K562 (cell line): Measurements from ENCODE around the gene RCOR1.

Experiments used
- CTCF ChIP-seq, 3 experiments: IDR thresholded peaks in 2 of 3; conservative IDR thresholded peaks in 1 of 3; 2 replicates each; pipeline ENCODE4 v1.5.1; 2011 to 2012; ENCODE audit warnings: low read length in 3 of 3, mild to moderate bottlenecking in 3 of 3, control low read depth in 2 of 3, improper control_type of control experiment in 1 of 3, inconsistent platforms in 1 of 3, low read depth in 1 of 3, mixed read lengths in 1 of 3, moderate library complexity in 1 of 3; ENCODE audit not compliant: insufficient read depth in 2 of 3
- EP300 ChIP-seq: IDR thresholded peaks from 2 replicates; pipeline ENCODE4 v1.6.1; 2012; ENCODE audit warnings: low read length, improper control_type of control experiment
- ETV6 ChIP-seq, 3 experiments: fragments of 150-350 bp in 1 of 3; sonication (generic) in 1 of 3; formaldehyde crosslinking in 1 of 3; IDR thresholded peaks; 2 replicates each; pipeline versions ENCODE4 v1.6.1 to v1.8.0; 2014 to 2022; ENCODE audit warnings: borderline replicate concordance in 2 of 3, low read depth in 2 of 3, antibody characterized with exemption in 1 of 3, low read length in 1 of 3, mild to moderate bottlenecking in 1 of 3, missing genetic modification reagents in 1 of 3
- FIP1L1 ChIP-seq: fragments of 200-400 bp; formaldehyde crosslinking; IDR thresholded peaks from 2 replicates; pipeline ENCODE4 v1.6.1; 2018; ENCODE audit warnings: mild to moderate bottlenecking, low read depth, low read length; ENCODE audit not compliant: poor library complexity, severe bottlenecking
- FOXJ3 ChIP-seq: sonication (generic); formaldehyde crosslinking; IDR thresholded peaks from 2 replicates; pipeline ENCODE4 v1.4.0; 2020; ENCODE audit warnings: mild to moderate bottlenecking, missing genetic modification reagents
- NCOR1 ChIP-seq: fragments of 450-650 bp; IDR thresholded peaks from 2 replicates; pipeline ENCODE4 v1.6.1; 2016; ENCODE audit warnings: mild to moderate bottlenecking, moderate library complexity
- RAD21 ChIP-seq, 2 experiments: fragments of 250-450 bp in 1 of 2; fragments of 450-650 bp in 1 of 2; sonication (Bioruptor Pico) in 1 of 2; formaldehyde crosslinking in 1 of 2; IDR thresholded peaks in 1 of 2; conservative IDR thresholded peaks in 1 of 2; 2 replicates each; pipeline versions ENCODE4 v1.4.0 to v1.8.0; 2020 to 2022; ENCODE audit warnings: mild to moderate bottlenecking in 2 of 2, moderate library complexity in 1 of 2
- RBM22 ChIP-seq: fragments of 200-400 bp; formaldehyde crosslinking; IDR thresholded peaks from 2 replicates; pipeline ENCODE4 v1.6.1; 2018; ENCODE audit warnings: low read length, low read depth; ENCODE audit not compliant: poor library complexity, severe bottlenecking
- ZNF143 ChIP-seq: sonication (generic); formaldehyde crosslinking; IDR thresholded peaks from 2 replicates; pipeline ENCODE4 v1.9.0; 2022; ENCODE audit warnings: mild to moderate bottlenecking, missing genetic modification reagents
- ZNF174 ChIP-seq: fragments of 250-450 bp; sonication (Bioruptor Pico); IDR thresholded peaks from 2 replicates; pipeline ENCODE4 v1.4.0; 2020; ENCODE audit warnings: mild to moderate bottlenecking
- TF ChIP-seq, protein P1 (sequence below): IDR thresholded peaks from 2 replicates; pipeline ENCODE4 v1.6.1; 2016; ENCODE audit warnings: missing genetic modification characterization, missing compliant biosample characterization
- TF ChIP-seq, protein P2 (sequence below): fragments of 450-650 bp; IDR thresholded peaks from 2 replicates; pipeline ENCODE4 v1.7.1; 2018; ENCODE audit warnings: mild to moderate bottlenecking, low read depth; ENCODE audit not compliant: partially characterized antibody
- TF ChIP-seq, protein P3 (sequence below), 3 experiments: fragments of 200-800 bp in 1 of 3; fragments of 250-450 bp in 1 of 3; fragments of 450-650 bp in 1 of 3; sonication (Bioruptor Pico) in 1 of 3; sonication (Bioruptor generic) in 1 of 3; formaldehyde crosslinking in 1 of 3; IDR thresholded peaks; 2 replicates each; pipeline versions ENCODE4 v1.6.1 to v1.8.0; 2016 to 2022; ENCODE audit warnings: mild to moderate bottlenecking in 2 of 3, missing genetic modification characterization in 2 of 3, missing compliant biosample characterization in 1 of 3, moderate library complexity in 1 of 3
- TF ChIP-seq, protein P4 (sequence below), 2 experiments: fragments of 450-650 bp in 1 of 2; sonication (generic) in 1 of 2; formaldehyde crosslinking in 1 of 2; IDR thresholded peaks in 1 of 2; conservative IDR thresholded peaks in 1 of 2; 2 replicates each; pipeline versions ENCODE4 v1.6.1 to v1.8.1; 2016 to 2023; ENCODE audit warnings: mild to moderate bottlenecking in 2 of 2, moderate library complexity in 2 of 2, inconsistent platforms in 1 of 2, missing genetic modification reagents in 1 of 2

DNA sequence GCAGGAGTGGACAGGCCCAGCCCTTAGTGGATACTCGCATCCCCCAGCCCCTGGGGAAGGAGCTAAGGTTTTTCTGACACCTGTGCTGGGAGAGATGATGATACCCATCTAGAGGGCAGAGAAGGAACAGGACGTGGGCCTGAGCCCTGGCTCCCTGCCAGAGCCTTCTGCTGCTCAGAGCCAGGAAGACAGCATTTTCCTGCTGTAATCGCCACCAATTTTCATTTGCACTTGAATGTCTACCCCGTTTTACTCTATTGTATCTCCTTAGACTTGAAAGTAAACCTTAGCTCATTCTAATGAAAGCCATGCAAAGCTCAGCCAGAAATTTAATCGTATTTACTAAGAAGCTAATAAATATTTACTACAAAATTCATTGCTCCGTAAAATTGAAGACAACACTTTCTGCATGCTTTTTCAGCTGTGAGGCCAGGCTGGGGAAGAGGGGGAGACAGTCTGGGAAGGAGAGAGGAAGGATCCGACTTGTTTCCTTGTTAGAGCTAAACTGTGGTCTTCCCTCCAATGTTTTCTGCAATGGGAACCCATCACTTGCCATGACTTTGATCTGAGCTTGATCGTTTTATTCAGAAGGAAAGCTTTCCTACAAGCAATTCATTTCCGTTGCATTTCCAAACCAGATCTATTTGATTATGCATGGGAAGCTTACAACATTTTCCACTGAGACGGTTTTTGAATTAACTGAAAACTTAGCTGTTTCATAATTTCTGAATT lies 167.2 kb downstream of the RCOR1 start:
- TF ChIP-seq RBM22, result no peak
- TF ChIP-seq RAD21 (CRISPR knock-in tag; conservative IDR thresholded peaks at IDR 0.05 in 1 of 2, IDR thresholded peaks at IDR 0.05 in 1 of 2), result no peak
- no peak for TF ChIP-seq NCOR1
- TF ChIP-seq, protein P1, sequence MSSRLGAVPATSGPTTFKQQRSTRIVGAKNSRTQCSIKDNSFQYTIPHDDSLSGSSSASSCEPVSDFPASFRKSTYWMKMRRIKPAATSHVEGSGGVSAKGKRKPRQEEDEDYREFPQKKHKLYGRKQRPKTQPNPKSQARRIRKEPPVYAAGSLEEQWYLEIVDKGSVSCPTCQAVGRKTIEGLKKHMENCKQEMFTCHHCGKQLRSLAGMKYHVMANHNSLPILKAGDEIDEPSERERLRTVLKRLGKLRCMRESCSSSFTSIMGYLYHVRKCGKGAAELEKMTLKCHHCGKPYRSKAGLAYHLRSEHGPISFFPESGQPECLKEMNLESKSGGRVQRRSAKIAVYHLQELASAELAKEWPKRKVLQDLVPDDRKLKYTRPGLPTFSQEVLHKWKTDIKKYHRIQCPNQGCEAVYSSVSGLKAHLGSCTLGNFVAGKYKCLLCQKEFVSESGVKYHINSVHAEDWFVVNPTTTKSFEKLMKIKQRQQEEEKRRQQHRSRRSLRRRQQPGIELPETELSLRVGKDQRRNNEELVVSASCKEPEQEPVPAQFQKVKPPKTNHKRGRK (tag), result no peak
- no peak for TF ChIP-seq CTCF (IDR thresholded peaks at IDR 0.05 in 2 of 3, conservative IDR thresholded peaks at IDR 0.05 in 1 of 3; ENCODE audit: insufficient read depth in 2 of 3, low read depth in 1 of 3, low read length in 3 of 3)
- no peak for TF ChIP-seq ZNF174 (CRISPR knock-in tag)
- TF ChIP-seq FIP1L1, result no peak
- TF ChIP-seq ETV6 (IDR thresholded peaks at IDR 0.05; ENCODE audit: borderline replicate concordance in 1 of 2, low read depth in 2 of 2, low read length in 1 of 2), result no peak
- TF ChIP-seq ETV6 (CRISPR knock-in tag; IDR thresholded peaks at IDR 0.05; ENCODE audit: borderline replicate concordance), result no peak
- no peak for TF ChIP-seq ZNF143 (CRISPR knock-in tag)
- no peak for TF ChIP-seq FOXJ3 (CRISPR knock-in tag)
- TF ChIP-seq, protein P2, sequence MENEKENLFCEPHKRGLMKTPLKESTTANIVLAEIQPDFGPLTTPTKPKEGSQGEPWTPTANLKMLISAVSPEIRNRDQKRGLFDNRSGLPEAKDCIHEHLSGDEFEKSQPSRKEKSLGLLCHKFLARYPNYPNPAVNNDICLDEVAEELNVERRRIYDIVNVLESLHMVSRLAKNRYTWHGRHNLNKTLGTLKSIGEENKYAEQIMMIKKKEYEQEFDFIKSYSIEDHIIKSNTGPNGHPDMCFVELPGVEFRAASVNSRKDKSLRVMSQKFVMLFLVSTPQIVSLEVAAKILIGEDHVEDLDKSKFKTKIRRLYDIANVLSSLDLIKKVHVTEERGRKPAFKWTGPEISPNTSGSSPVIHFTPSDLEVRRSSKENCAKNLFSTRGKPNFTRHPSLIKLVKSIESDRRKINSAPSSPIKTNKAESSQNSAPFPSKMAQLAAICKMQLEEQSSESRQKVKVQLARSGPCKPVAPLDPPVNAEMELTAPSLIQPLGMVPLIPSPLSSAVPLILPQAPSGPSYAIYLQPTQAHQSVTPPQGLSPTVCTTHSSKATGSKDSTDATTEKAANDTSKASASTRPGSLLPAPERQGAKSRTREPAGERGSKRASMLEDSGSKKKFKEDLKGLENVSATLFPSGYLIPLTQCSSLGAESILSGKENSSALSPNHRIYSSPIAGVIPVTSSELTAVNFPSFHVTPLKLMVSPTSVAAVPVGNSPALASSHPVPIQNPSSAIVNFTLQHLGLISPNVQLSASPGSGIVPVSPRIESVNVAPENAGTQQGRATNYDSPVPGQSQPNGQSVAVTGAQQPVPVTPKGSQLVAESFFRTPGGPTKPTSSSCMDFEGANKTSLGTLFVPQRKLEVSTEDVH, result no peak
- no peak for TF ChIP-seq EP300
- TF ChIP-seq, protein P3, sequence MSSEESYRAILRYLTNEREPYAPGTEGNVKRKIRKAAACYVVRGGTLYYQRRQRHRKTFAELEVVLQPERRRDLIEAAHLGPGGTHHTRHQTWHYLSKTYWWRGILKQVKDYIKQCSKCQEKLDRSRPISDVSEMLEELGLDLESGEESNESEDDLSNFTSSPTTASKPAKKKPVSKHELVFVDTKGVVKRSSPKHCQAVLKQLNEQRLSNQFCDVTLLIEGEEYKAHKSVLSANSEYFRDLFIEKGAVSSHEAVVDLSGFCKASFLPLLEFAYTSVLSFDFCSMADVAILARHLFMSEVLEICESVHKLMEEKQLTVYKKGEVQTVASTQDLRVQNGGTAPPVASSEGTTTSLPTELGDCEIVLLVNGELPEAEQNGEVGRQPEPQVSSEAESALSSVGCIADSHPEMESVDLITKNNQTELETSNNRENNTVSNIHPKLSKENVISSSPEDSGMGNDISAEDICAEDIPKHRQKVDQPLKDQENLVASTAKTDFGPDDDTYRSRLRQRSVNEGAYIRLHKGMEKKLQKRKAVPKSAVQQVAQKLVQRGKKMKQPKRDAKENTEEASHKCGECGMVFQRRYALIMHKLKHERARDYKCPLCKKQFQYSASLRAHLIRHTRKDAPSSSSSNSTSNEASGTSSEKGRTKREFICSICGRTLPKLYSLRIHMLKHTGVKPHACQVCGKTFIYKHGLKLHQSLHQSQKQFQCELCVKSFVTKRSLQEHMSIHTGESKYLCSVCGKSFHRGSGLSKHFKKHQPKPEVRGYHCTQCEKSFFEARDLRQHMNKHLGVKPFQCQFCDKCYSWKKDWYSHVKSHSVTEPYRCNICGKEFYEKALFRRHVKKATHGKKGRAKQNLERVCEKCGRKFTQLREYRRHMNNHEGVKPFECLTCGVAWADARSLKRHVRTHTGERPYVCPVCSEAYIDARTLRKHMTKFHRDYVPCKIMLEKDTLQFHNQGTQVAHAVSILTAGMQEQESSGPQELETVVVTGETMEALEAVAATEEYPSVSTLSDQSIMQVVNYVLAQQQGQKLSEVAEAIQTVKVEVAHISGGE (CRISPR knock-in tag; IDR thresholded peaks at IDR 0.05), result no peak
- TF ChIP-seq, protein P4, sequence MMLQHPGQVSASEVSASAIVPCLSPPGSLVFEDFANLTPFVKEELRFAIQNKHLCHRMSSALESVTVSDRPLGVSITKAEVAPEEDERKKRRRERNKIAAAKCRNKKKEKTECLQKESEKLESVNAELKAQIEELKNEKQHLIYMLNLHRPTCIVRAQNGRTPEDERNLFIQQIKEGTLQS (IDR thresholded peaks at IDR 0.05), result no peak
- TF ChIP-seq, protein P4 (CRISPR knock-in tag; conservative IDR thresholded peaks at IDR 0.05), result no peak
